HepG2 (cell line): ENCODE results near the gene PCGF2. TPM values are rescaled to one million over a fixed set of nuclear protein-coding genes. Genes with fewer than 3 reads are reported as not detected.

Experiments used
- ATF6 ChIP-seq: sonication (generic); formaldehyde crosslinking; conservative IDR thresholded peaks from 2 replicates; pipeline ENCODE4 v1.4.0; 2020; ENCODE audit warnings: missing genetic modification reagents
- GATAD2A ChIP-seq: IDR thresholded peaks from 2 replicates; pipeline ENCODE4 v1.6.1; 2016
- HNF1B ChIP-seq: sonication (generic); formaldehyde crosslinking; IDR thresholded peaks from 2 replicates; pipeline ENCODE4 v1.5.1; 2020; ENCODE audit warnings: mild to moderate bottlenecking, moderate library complexity, missing genetic modification reagents
- PBX2 ChIP-seq: IDR thresholded peaks from 2 replicates; pipeline ENCODE4 v1.6.1; 2016; ENCODE audit warnings: control low read depth
- PLRG1 ChIP-seq: fragments of 450-650 bp; conservative IDR thresholded peaks from 2 replicates; pipeline ENCODE4 v1.6.1; 2016
- POLR2AphosphoS5 ChIP-seq: IDR thresholded peaks from 2 replicates; pipeline ENCODE4 v1.6.1; 2012; ENCODE audit warnings: low read depth, low read length
- XRCC5 ChIP-seq: fragments of 200-400 bp; formaldehyde crosslinking; optimal IDR thresholded peaks from 2 replicates; pipeline ENCODE3; 2017; ENCODE audit warnings: mild to moderate bottlenecking, low read length
- ZNF281 ChIP-seq: sonication (generic); formaldehyde crosslinking; IDR thresholded peaks from 2 replicates; pipeline ENCODE4 v1.4.0; 2020; ENCODE audit warnings: missing genetic modification reagents, borderline replicate concordance
- ZNF317 ChIP-seq: sonication (generic); formaldehyde crosslinking; IDR thresholded peaks from 2 replicates; pipeline ENCODE4 v1.5.0; 2020; ENCODE audit warnings: mild to moderate bottlenecking, missing genetic modification reagents
- ZNF740 ChIP-seq: sonication (generic); formaldehyde crosslinking; IDR thresholded peaks from 2 replicates; pipeline ENCODE4 v1.4.0; 2020; ENCODE audit warnings: missing genetic modification reagents
- polyA plus RNA-seq, 8 experiments: library from polyadenylated mRNA; depleted of rRNA in 3 of 8; stranded (reverse) in 7 of 8; unstranded in 1 of 8; fragments of >200 nt; fragmentation: Illumina TruSeq in 4 of 8; extraction: Trizol in 4 of 8; gene quantifications; 2 replicates each; pipeline versions ENCODE4 v1.2.1 to v1.2.3, GENCODE V29; 2011 to 2016; ENCODE audit warnings: low read depth in 4 of 8, missing spikeins in 1 of 8, mixed read lengths in 1 of 8; ENCODE audit not compliant: insufficient read depth in 1 of 8
- total RNA-seq, 5 experiments: library from RNA; depleted of rRNA; stranded (reverse); fragments of >200 nt; fragmentation: Illumina TruSeq; extraction: Trizol; gene quantifications; 2 replicates each; pipeline ENCODE4 v1.2.3, GENCODE V29; 2016; ENCODE audit warnings: low read depth in 1 of 5

The PCGF2 gene
- total and polyA plus RNA-seq, 2 of the 13 experiments (the other 11 are each of a cell fraction or from before 2014, with no cell fraction given): 11.6 to 29.4 TPM

GRCh38 chr17:38735161-38735997 is 12.8 kb downstream of the PCGF2 start (continued):
- TF ChIP-seq ATF6 (CRISPR knock-in tag): no peak
- no peak for TF ChIP-seq PBX2 (CRISPR knock-in tag)
- peak; percentile 63; the same call in 1 of the 2 replicates for TF ChIP-seq ZNF281 (CRISPR knock-in tag)
- TF ChIP-seq POLR2AphosphoS5: peak; percentile 71
- TF ChIP-seq ZNF740 (CRISPR knock-in tag): 0 out of 2 replicates have a peak, but pooled peaks have one; percentile 26
- TF ChIP-seq HNF1B (CRISPR knock-in tag): peak; percentile 29; the same call in 1 of the 2 replicates
- 0 out of 2 replicates have a peak, but pooled peaks have one; percentile 32 for TF ChIP-seq ZNF317
- no peak for TF ChIP-seq PLRG1
- peak; percentile 40; the same call in 1 of the 2 replicates for TF ChIP-seq GATAD2A (CRISPR knock-in tag)
- TF ChIP-seq XRCC5: peak; percentile 53
